Effector memory CD8-positive, alpha-beta T cell (primary cell): Measurements from ENCODE around the gene GADD45GIP1.
"Not testable (repeated sequence)": the region's sequence is repeated elsewhere in the genome, so short reads cannot be mapped to it uniquely, and the experiment has no call there.

Experiments used
- ATAC-seq: fragments of 150-1000 bp; cut with Tn5 transposase; replicated peaks from 2 replicates; pipeline ENCODE4 v1.10.0; 2021; ENCODE audit warnings: mild to moderate bottlenecking, moderate library complexity
- DNase-seq, 3 experiments: peaks; one replicate each; pipeline ENCODE4 v3.0.0; 2021
- H3K27ac Mint-ChIP-seq, 2 donors: one replicate each; pipeline ENCODE4 v1.8.0; 2022; ENCODE audit warnings: mild to moderate bottlenecking in 2 of 2, mixed read lengths in 2 of 2, moderate library complexity in 2 of 2
- H3K27me3 Mint-ChIP-seq, 2 donors: one replicate each; pipeline ENCODE4 v1.8.0; 2022; ENCODE audit warnings: mixed read lengths in 2 of 2
- H3K36me3 Mint-ChIP-seq: one replicate; pipeline ENCODE4 v1.8.0; 2022; ENCODE audit warnings: mild to moderate bottlenecking, moderate library complexity, mixed read lengths; ENCODE audit not compliant: insufficient read depth
- H3K4me1 Mint-ChIP-seq, 2 donors: one replicate each; pipeline ENCODE4 v1.8.0; 2022; ENCODE audit warnings: low read depth in 2 of 2, mixed read lengths in 2 of 2
- H3K4me3 Mint-ChIP-seq, 2 donors: one replicate each; pipeline ENCODE4 v1.8.0; 2022; ENCODE audit warnings: mild to moderate bottlenecking in 2 of 2, mixed read lengths in 2 of 2, moderate library complexity in 2 of 2
- H3K9me3 Mint-ChIP-seq, 2 donors: one replicate each; pipeline ENCODE4 v1.8.0; 2022; ENCODE audit warnings: mixed read lengths in 2 of 2

Gene GADD45GIP1

GRCh38 chr19:12915860-12916259, 41.2 kb downstream of the GADD45GIP1 start:
- ATAC-seq, H3K27ac Mint-ChIP-seq, H3K9me3 Mint-ChIP-seq, H3K27me3 Mint-ChIP-seq, DNase-seq, H3K4me3 Mint-ChIP-seq: not testable (repeated sequence)
- Mint-ChIP-seq H3K36me3 (peaks cover 16% of the 10 kb centered on the region), H3K4me1 (peaks cover 14 to 15% of the 10 kb centered on the region in 2 donors)

GRCh38 chr19:12913851-12914690, 43.0 kb downstream of the GADD45GIP1 start:
- Mint-ChIP-seq H3K9me3 (no peaks in the 10 kb centered on the region), H3K4me1 (peaks cover 11 to 12% of the 10 kb centered on the region in 2 donors), H3K4me3 (peak overlapping the region; percentile 52 to 69), H3K27me3 (no peaks in the 10 kb centered on the region), H3K27ac (peak overlapping the region; percentile 89 to 97), H3K36me3 (peaks cover 6% of the 10 kb centered on the region)
- ATAC-seq (peak; percentile 85), DNase-seq (peak; percentile 18 to 38 (median 26))

- Mint-ChIP-seq H3K9me3 (no peaks in the 10 kb centered on the region), H3K27ac (peak overlapping the region in 1 of 2 donors; percentile 97), H3K4me1 (peaks cover 6 to 9% of the 10 kb centered on the region in 2 donors), H3K36me3 (peaks cover 5% of the 10 kb centered on the region), H3K4me3 (no peak overlapping the region), H3K27me3 (no peaks in the 10 kb centered on the region)
- DNase-seq = no peak
- no peak for ATAC-seq
Measured at GRCh38 chr19:12913011-12913561, 43.9 kb downstream of the GADD45GIP1 start.

GRCh38 chr19:12912571-12912970, 44.5 kb downstream of the GADD45GIP1 start:
- H3K27me3 Mint-ChIP-seq = no peaks in the 10 kb centered on the region
- ATAC-seq (no peak), DNase-seq (no peak)
- peak overlapping the region in 1 of 2 donors; percentile 85 for H3K27ac Mint-ChIP-seq
- peaks cover 6 to 9% of the 10 kb centered on the region in 2 donors for H3K4me1 Mint-ChIP-seq
- H3K9me3 Mint-ChIP-seq = no peaks in the 10 kb centered on the region
- H3K36me3 Mint-ChIP-seq = peaks cover 5% of the 10 kb centered on the region
- no peak overlapping the region for H3K4me3 Mint-ChIP-seq

GRCh38 chr19:12907166-12907565, 49.9 kb downstream of the GADD45GIP1 start:
- no peaks in the 10 kb centered on the region for H3K4me1 Mint-ChIP-seq
- H3K27ac Mint-ChIP-seq = no peak overlapping the region
- H3K27me3 Mint-ChIP-seq = no peaks in the 10 kb centered on the region
- DNase-seq (no peak), ATAC-seq (no peak)
- H3K9me3 Mint-ChIP-seq = no peaks in the 10 kb centered on the region
- H3K36me3 Mint-ChIP-seq = peaks cover 5% of the 10 kb centered on the region
- no peak overlapping the region for H3K4me3 Mint-ChIP-seq
